SK-N-MC (cell line): Measurements from ENCODE around the gene SH3BGRL.
"Not testable (repeated sequence)": the region's sequence is repeated elsewhere in the genome, so short reads cannot be mapped to it uniquely, and the experiment has no call there.

Experiments
- DNase-seq: peaks from one replicate; pipeline ENCODE4 v3.0.0-alpha.2; 2011; ENCODE audit warnings: low read depth, low spot score
- H3K27ac ChIP-seq: fragments of 200-600 bp; sonication (generic); 2 replicates; pipeline ENCODE4 v1.5.1; 2016; ENCODE audit warnings: mixed run types
- H3K36me3 ChIP-seq: fragments of 200-600 bp; sonication (generic); 2 replicates; pipeline ENCODE4 v1.6.1; 2017; ENCODE audit warnings: antibody characterized with exemption, low read length, mixed read lengths; ENCODE audit not compliant: insufficient read depth
- H3K4me3 ChIP-seq: fragments of 200-600 bp; sonication (generic); 2 replicates; pipeline ENCODE4 v1.5.1; 2016
- H3K9ac ChIP-seq: fragments of 200-600 bp; sonication (generic); 2 replicates; pipeline ENCODE4 v1.8.0; 2017; ENCODE audit warnings: mixed run types, mixed read lengths; ENCODE audit not compliant: insufficient read length
- H3K9me3 ChIP-seq: fragments of 200-600 bp; sonication (generic); 2 replicates; pipeline ENCODE4 v1.6.1; 2017; ENCODE audit warnings: low read depth, mild to moderate bottlenecking, antibody characterized with exemption, low read length, moderate library complexity, mixed read lengths
- EZH2 ChIP-seq: fragments of 200-600 bp; sonication (generic); IDR thresholded peaks from one replicate; pipeline ENCODE4 v1.6.1; 2017; ENCODE audit warnings: antibody characterized with exemption
- FOXP2 ChIP-seq: optimal IDR thresholded peaks from 2 replicates; pipeline ENCODE3; 2011; ENCODE audit warnings: mild to moderate bottlenecking, moderate library complexity; ENCODE audit not compliant: insufficient read depth; ENCODE audit errors: extremely low read length, control extremely low read depth
- POLR2AphosphoS5 ChIP-seq: IDR thresholded peaks from 2 replicates; pipeline ENCODE4 v1.6.1; 2012; ENCODE audit warnings: mild to moderate bottlenecking, low read depth, low read length, borderline replicate concordance

The SH3BGRL gene

GRCh38 chrX:81308086-81308829 lies 106.4 kb downstream of the SH3BGRL start:
- no peaks in the 10 kb centered on the region for H3K9me3 ChIP-seq
- no peaks in the 10 kb centered on the region for H3K36me3 ChIP-seq
- no peak overlapping the region for H3K4me3 ChIP-seq
- no peak for TF ChIP-seq FOXP2
- no peak for TF ChIP-seq POLR2AphosphoS5
- no peak for TF ChIP-seq EZH2
- no peak overlapping the region for H3K27ac ChIP-seq
- no peak overlapping the region for H3K9ac ChIP-seq
- DNase-seq = no peak

DNA sequence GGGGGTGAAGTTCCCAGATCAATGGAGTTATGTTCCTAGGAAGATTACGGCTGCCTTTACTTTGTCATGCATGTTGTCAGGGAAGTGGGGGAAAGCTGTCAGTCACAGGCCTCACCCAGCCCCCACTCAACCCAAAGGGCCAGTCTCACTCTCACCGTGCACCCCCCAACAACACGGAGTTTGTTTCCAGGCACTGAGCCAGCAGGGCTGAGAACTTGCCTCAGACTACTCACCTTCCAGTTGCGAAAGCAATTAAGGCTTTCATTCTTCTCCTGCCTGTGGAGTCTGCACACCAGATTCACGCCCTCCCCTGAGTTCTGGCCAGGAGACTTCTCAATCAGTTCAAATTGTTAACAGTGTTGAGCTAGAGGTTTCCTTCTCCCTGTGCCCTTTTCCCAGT lies 114.3 kb downstream of the SH3BGRL start:
- Histone ChIP-seq H3K9ac (no peak overlapping the region), H3K9me3 (no peaks in the 10 kb centered on the region), H3K36me3 (no peaks in the 10 kb centered on the region), H3K27ac (no peak overlapping the region), H3K4me3 (no peak overlapping the region)
- no peak for DNase-seq
- TF ChIP-seq POLR2AphosphoS5 (no peak), FOXP2 (no peak), EZH2 (no peak)

- not testable (repeated sequence) for H3K9ac ChIP-seq, DNase-seq, H3K4me3 ChIP-seq, H3K27ac ChIP-seq, H3K9me3 ChIP-seq, H3K36me3 ChIP-seq
These were observed 129.8 kb downstream of the SH3BGRL start for GRCh38 chrX:81331653-81332052.

GRCh38 chrX:81336455-81337152 lies 134.7 kb downstream of the SH3BGRL start:
- Histone ChIP-seq H3K9me3 (no peaks in the 10 kb centered on the region), H3K4me3 (no peak overlapping the region), H3K9ac (no peak overlapping the region), H3K36me3 (no peaks in the 10 kb centered on the region), H3K27ac (no peak overlapping the region)
- DNase-seq = no peak
- TF ChIP-seq FOXP2 (no peak), POLR2AphosphoS5 (no peak), EZH2 (no peak)

DNA sequence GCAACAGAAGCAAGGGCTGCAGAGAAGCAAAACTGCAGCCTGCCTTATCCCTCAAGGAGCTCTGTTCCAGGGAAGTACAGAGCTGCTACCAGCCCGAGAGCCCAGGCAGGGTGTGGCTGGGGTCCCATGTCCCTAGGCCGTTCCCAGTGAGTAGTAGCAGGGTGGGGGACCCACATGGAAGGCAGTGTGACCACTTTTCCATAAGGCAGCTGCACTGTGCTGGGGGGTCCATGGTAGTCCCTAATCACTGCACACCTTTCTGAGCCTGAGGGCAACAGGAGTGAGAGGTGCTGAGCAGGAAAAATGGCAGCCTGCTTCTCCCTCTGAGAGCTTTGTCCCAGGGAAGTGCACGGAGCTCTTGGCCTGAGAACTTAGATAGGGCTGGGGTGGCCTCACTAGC lies 135.9 kb downstream of the SH3BGRL start:
- no peaks in the 10 kb centered on the region for H3K9me3 ChIP-seq
- H3K27ac ChIP-seq = no peak overlapping the region
- no peak overlapping the region for H3K4me3 ChIP-seq
- H3K36me3 ChIP-seq = no peaks in the 10 kb centered on the region
- DNase-seq = no peak
- H3K9ac ChIP-seq = no peak overlapping the region
- TF ChIP-seq EZH2 (no peak), FOXP2 (no peak), POLR2AphosphoS5 (no peak)

DNA sequence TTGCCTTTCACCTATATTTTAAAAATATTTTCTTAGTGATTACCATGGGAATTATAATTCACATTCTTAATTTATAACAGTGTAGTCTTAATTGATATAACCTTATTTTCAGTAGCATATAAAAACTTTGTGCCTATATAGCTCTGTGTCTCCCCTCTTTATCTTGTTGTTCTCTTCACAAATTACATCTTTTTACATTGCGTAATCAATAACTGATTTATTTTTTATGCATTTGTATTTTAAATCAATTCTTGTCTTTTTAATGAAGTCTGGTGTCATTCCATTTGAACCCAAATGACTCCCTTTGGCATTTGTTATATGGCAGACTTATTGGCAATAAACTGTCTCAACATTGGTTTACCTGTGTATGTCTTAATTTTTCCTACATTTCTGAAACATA lies 137.0 kb downstream of the SH3BGRL start:
- Histone ChIP-seq H3K4me3 (no peak overlapping the region), H3K36me3 (no peaks in the 10 kb centered on the region), H3K9ac (no peak overlapping the region), H3K27ac (no peak overlapping the region), H3K9me3 (no peaks in the 10 kb centered on the region)
- DNase-seq = no peak
- TF ChIP-seq POLR2AphosphoS5 (no peak), FOXP2 (no peak), EZH2 (no peak)

DNA sequence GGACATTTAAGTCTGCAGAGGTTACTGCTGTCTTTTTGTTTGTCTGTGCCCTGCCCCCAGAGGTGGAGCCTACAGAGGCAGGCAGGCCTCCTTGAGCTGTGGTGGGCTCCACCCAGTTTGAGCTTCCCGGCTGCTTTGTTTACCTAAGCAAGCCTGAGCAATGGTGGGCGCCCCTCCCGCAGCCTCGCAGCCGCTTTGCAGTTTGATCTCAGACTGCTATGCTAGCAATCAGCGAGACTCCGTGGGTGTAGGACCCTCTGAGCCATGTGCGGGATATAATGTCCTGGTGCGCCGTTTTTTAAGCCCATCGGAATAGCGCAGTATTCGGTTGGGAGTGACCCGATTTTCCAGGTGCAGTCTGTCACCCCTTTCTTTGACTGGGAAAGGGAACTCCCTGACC lies 143.4 kb downstream of the SH3BGRL start:
- H3K36me3 ChIP-seq, DNase-seq, H3K9me3 ChIP-seq, H3K9ac ChIP-seq, H3K4me3 ChIP-seq, H3K27ac ChIP-seq: not testable (repeated sequence)
